HG02981 (cell line): ENCODE results near the gene LRRC61.
"Not testable (repeated sequence)": the region's sequence is repeated elsewhere in the genome, so short reads cannot be mapped to it uniquely, and the experiment has no call there.

Experiments
- ATAC-seq: cut with Tn5 transposase; IDR thresholded peaks from one replicate; pipeline ENCODE4 v1.9.1; 2021; ENCODE audit warnings: mild to moderate bottlenecking, moderate library complexity; ENCODE audit not compliant: unreplicated experiment

Gene LRRC61

GRCh38 chr7:150381096-150381495, 57.9 kb downstream of the LRRC61 start:
- ATAC-seq = no peak

GRCh38 chr7:150381785-150382122, 58.6 kb downstream of the LRRC61 start:
- no peak for ATAC-seq

DNA sequence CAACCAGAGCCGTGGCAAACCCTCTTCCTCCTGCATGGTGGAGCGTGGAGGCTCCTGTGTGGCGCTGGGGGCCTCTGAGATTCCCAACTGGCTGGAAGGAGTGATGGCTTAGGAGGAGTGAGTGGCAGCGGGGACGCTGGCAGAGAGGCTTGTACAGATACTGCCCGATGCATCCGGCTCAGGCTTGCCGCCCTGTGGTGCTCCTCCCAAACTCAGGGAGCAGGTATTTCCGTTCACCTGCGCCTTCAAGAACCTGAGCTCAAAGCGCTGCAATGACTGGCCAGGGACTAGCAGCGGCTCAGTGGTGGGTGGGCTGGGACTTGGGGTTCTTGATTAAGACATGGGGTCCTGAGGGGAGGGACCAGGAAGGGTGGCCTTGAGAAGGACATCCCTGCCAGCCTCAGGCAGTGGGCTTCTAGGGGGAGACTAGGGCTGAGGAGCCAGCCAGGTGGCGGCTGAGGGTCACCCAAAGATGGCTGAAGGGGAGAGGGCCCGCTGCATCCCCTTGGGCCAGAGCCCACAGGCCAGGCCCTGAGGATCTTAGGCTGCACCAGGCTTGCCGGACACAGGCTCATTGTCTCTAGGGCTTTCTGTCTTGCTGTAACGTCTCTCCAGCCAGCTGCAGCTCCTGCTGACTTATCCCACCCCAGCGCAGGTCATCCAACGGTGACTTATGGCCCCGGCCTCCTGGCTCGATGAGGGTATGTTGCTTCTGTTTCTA, 59.1 kb downstream of the LRRC61 start:
- no peak for ATAC-seq

DNA sequence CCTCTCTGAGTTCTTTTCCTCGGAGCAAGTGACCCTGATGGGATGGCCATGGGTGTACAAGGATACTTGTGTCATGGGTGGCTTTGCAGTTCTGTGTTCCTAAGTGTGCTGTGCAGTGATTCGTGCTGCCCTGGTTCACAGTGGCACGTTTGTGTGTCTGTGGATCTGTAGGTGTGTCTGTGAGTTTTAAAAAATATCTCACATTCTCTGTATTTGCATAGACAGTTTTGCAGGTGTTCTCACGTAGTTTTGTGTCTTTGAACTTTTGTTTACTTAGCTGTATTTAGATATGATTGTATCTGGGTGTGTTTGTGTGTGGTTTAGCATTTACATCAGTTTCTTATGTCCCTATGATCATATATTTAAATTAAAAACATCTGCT, 59.7 kb downstream of the LRRC61 start:
- ATAC-seq = no peak

DNA sequence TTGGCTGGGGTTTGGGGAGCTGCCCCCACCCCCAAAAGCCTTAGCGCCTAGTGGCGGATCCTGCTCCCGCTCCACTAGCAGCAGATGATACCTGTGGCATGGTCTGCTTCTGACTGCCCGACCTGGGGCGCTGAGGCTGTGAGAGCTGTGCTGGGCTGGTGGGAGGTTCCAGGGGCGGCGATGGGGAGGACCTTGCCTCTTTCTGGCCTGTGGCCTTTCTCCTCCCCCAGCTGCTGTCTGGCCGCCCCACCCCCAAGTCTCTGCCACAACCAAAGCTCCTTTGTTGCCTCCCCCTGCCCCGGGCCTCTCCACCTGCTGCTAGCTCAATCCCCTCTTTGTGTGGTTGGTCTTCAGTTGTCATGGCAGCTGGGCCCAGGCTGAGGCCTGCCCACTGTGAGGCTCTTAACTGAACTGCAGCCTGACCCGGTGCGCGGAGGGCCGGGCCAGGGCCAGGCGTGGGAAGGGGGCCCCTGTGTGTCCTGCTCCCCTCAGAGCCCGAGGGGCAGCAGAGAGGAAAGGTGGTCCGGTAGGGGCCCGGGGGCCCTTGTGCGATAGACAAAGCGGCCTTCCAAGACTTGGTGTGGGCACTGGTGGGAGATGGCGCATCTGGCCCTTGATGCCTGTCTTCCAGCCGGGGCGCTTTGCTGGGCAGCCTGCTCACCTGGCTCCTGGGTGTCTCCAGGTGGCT, 60.7 kb downstream of the LRRC61 start:
- no peak for ATAC-seq

GRCh38 chr7:150384406-150385301, 61.5 kb downstream of the LRRC61 start:
- ATAC-seq = no peak

DNA sequence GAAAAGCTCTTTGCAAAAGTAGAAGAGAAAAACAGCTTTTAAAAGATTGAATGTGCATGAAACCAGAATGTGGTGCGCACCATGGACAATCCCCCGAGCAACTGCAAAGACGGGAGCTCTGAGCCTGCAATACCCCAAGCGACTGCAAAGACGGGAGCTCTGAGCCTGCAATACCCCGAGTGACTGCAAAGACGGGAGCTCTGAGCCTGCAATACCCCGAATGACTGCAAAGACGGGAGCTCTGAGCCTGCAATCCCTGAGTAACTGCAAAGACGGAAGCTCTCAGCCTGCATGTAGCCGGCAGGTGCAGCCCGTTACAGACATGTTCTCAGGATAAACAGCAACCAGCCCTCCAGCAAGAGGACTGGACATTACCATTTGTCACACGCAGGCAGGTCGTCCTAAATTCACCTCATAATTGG, 62.2 kb downstream of the LRRC61 start:
- ATAC-seq = no peak

DNA sequence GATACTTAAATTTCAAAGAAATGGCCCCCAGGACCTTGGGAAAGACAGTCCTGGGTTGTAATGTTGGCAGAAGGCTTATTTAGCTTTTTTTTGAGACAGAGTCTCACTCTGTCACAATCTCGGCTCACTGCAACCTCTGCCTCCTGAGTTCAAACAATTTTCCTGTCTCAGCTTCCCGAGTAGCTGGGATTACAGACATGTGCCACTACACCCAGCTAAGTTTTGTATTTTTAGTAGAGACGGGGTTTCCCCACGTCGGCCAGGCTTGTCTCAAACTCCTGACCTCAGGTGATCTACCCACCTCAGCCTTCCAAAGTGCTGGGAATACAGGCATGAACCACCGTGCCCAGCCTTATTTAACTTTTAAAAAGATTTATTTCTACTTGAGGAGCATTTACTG, 62.7 kb downstream of the LRRC61 start:
- not testable (repeated sequence) for ATAC-seq
